ES-I3 (cell line): ENCODE measurements around the gene CTSE.
"Not testable (repeated sequence)": the region's sequence is repeated elsewhere in the genome, so short reads cannot be mapped to it uniquely, and the experiment has no call there.

Experiments
- H3K36me3 ChIP-seq: 2 replicates; pipeline ENCODE4 v1.6.1; 2013; ENCODE audit warnings: mild to moderate bottlenecking, low read length, control low read depth, moderate library complexity; ENCODE audit not compliant: insufficient read depth
- H3K4me1 ChIP-seq: 2 replicates; pipeline ENCODE4 v1.6.1; 2013; ENCODE audit warnings: mild to moderate bottlenecking, control low read depth, low read length; ENCODE audit not compliant: insufficient read depth
- H3K9ac ChIP-seq: 2 replicates; pipeline ENCODE4 v1.6.1; 2013; ENCODE audit warnings: low read depth, mild to moderate bottlenecking, low read length, moderate library complexity
- H3K9me3 ChIP-seq: 2 replicates; pipeline ENCODE4 v1.6.1; 2013; ENCODE audit warnings: mild to moderate bottlenecking, low read length, moderate library complexity; ENCODE audit not compliant: control insufficient read depth, insufficient read depth

The CTSE gene

DNA sequence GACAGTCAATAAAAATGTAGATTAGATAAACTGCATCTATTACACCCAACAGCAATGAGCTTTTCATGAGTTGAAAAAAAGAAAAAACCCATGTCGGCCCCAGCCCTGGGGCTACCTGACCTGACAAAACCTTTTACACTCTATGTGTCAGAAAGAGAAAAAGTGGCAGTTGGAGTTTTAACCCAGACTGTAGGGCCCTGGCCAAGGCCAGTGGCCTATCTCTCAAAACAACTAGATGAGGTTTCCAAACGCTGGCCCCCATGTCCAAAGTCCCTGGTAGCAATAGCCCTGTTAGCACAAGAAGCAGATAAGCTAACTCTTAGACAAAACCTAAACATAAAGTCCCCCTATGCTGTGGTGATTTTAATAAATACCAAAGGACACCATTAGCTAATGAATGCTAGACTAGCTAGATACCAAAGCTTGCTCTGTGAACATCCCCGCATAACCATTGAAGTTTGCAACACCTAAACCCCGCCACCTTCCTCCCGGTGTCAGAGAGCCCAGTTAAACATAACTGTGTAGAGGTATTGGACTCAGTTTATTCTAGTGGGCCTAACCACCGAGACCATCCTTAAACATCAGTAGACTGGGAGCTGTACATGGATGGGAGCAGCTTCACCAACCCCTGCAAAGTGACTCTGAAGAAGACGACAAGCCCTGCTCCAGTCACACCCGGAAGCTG lies 32.1 kb upstream of the CTSE start:
- H3K9me3 ChIP-seq, H3K4me1 ChIP-seq, H3K9ac ChIP-seq, H3K36me3 ChIP-seq: not testable (repeated sequence)

DNA sequence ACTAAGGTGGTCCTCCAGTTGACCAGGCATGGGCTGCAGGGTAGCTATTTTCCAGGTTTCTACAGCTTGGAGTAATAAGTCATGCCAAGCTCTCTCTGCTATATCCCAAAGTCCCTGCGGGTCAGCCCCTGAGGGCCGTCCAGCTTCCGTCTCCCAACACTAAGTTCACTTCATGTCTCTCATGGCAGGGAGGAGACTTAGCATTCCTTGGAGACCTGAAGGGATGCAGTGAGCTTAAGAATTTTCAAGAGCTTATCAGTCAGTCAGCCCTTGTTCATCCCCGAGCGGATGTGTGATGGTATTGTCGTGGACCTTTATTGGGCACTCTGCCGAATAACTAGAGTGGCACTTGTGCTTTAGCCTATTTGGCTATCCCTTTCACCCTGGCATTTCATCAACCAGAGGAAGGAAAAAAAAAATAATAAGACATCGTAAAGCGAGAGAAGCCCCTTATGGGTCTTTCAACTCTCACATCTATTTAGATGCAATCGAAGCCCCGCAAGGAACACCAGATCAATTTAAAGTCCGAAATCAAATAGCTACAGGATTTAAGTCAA lies 31.5 kb upstream of the CTSE start:
- not testable (repeated sequence) for H3K4me1 ChIP-seq, H3K36me3 ChIP-seq, H3K9ac ChIP-seq, H3K9me3 ChIP-seq

DNA sequence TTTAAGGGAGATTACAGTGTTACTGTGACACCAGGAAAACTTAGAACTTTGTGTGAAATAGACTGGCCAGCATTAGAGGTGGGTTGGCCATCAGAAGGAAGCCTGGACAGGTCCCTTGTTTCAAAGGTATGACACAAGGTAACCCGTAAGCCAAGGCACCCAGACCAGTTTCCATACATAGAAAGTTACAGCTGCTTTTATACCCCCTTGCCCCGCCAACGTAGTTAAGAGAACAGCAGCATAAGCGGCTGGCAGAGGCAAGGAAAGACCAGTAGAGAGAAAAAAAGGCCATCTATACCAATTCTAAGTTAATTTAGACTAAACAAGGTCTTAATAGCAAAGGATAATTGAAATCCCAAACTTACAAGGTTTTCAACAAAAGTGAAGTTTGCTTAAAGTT lies 29.9 kb upstream of the CTSE start:
- H3K36me3 ChIP-seq, H3K9me3 ChIP-seq, H3K4me1 ChIP-seq, H3K9ac ChIP-seq: not testable (repeated sequence)

DNA sequence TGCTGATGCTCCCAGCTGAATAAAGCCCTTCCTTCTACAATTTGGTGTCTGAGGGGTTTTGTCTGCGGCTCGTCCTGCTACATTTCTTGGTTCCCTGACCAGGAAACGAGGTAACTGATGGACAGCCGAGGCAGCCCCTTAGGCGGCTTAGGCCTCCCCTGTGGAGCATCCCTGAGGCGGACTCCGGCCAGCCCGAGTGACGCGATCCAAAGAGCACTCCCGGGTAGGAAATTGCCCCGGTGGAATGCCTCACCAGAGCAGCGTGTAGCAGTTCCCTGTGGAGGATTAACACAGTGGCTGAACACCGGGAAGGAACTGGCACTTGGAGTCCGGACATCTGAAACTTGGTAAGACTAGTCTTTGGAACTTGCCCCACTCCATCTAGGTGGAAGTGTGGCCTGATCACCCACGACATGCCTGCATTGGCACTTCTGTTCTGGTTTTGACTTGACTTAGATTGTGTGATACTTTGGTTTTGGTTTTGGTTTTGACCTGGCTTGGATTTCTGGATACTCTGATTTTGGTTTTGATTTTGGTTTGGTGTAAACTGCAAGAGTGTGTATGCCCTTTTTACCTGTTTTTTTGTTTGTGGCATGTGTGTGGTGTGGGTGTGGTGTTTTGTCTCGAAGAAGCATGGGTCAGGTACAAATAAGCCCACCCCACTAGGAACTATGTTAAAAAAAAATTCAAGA lies 29.4 kb upstream of the CTSE start, which contains the start of gene RHEX:
RHEX (plus strand) TSS at position 255 of the 692 bp plus-strand sequence. CDS start 44,656 bp downstream, outside the sequence.
- H3K9ac ChIP-seq, H3K36me3 ChIP-seq, H3K9me3 ChIP-seq, H3K4me1 ChIP-seq: not testable (repeated sequence)

DNA sequence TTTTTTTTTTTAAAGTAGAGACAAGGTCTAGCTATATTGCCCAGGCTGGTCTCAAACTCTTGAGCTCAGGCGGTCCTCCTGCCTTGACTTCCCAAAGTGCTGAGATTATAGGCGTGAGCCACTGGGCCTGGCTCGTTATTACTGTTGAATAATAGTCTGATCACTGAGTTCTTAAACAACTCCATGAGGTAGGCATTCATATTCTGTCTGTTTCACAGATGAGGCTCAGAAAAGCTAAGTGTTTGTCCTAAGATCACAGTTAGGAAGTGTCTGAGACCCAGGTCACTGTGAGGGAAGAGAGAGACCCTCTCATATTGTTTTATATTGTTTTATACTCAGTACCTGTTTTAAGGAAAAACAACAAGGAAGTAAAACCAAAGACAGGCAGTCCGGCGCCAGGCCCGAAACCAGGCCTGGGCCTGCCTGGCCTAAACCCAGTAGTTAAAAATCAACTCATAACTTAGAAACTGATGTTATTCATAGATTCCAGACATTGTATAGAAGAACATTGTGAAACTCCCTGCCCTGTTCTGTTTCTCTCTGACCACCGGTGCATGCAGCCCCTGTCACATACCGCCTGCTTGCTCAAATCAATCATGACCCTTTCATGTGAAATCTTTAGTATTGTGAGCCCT lies 28.7 kb upstream of the CTSE start:
- H3K9me3 ChIP-seq, H3K4me1 ChIP-seq, H3K36me3 ChIP-seq, H3K9ac ChIP-seq: not testable (repeated sequence)

DNA sequence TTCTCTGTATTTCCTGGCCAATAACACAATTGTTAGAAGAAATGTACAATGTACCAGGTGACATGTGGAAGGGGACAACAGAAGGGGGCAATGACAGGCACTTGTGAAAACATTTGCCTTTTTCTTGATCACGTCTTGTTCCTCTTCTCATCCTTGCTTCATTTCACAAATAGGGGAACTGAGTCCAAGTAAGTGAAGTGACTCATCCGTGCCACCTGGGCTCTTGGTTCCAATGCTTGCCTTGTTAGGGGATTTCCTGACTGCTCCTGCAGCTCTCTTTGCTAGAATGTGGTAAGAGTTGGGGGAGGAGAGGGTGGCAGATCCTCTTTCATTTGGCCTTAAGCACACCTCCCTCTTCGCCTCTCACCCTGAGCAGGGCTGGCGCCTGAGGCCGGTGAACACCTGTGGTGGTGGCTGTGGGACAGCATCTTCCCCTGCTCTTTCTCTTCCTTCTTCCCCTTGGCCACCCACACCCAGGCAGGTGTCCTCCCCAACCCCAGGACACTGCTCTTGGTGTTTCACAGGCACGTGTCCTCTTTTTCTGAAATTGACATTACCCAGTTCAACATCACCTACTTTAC lies 27.1 kb upstream of the CTSE start:
- Histone ChIP-seq H3K4me1 (peaks cover 10% of the 10 kb centered on the region; the same call in 1 of the 2 replicates), H3K9me3 (no peaks in the 10 kb centered on the region; the same call in 1 of the 2 replicates), H3K9ac (no peak overlapping the region), H3K36me3 (no peaks in the 10 kb centered on the region)

DNA sequence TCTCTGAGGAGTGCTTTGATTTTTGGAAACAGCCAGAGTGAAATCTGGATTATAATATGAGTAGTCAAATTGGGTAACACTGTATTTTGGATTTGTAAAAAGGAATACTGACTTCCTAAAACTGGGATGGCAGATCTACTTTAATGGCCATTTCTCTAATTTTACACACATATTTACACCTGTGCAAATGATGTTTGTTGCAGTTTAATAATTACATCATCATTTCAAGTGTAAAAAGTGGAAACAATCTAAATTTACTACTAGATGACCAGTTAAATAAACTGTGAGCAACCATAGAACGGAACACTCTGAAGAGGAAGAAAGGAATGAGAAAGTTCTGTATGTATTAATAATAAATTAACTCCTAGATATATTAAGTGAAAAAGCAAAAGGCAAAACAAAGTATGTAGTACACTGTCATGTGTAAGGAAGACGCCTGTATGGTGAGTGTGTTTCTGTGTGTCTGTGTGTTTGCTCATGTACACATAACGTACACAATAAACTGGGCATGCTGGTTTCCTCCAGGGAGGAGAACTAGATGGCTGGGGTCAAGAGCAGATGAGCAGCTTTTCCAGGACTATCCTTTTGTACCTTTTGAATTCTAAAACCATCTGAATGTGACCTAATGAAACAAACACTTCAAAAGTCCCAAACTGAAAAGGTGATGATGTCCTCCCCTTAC lies 26.4 kb upstream of the CTSE start:
- no peaks in the 10 kb centered on the region for H3K36me3 ChIP-seq
- H3K9me3 ChIP-seq, result no peaks in the 10 kb centered on the region; the same call in 1 of the 2 replicates
- no peak overlapping the region for H3K9ac ChIP-seq
- H3K4me1 ChIP-seq, result peaks cover 12% of the 10 kb centered on the region; the same call in 1 of the 2 replicates

DNA sequence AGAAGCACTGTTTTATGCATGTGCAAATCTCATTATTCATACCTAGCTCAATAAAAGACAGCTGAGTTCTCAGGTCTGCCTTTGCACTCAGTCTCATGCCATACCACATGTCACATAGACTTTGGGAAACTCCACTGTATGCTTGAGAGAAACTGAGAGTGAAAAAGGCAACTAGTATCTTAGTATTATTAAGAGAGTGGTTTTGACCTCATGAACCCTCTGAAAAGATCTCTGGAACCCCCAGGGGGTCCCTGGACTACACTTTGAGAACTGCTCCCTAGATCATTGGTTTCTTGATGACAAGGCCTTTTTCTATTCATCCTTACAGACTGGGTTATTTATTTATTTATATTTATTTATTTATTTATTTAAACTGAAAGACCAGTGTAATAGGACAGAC lies 25.6 kb upstream of the CTSE start:
- H3K36me3 ChIP-seq, result no peaks in the 10 kb centered on the region
- no peaks in the 10 kb centered on the region; the same call in 1 of the 2 replicates for H3K9me3 ChIP-seq
- H3K9ac ChIP-seq, result no peak overlapping the region
- H3K4me1 ChIP-seq, result peaks cover 12% of the 10 kb centered on the region; the same call in 1 of the 2 replicates

- Histone ChIP-seq H3K9ac (no peak overlapping the region), H3K9me3 (no peaks in the 10 kb centered on the region; the same call in 1 of the 2 replicates), H3K4me1 (peaks cover 12% of the 10 kb centered on the region; the same call in 1 of the 2 replicates), H3K36me3 (no peaks in the 10 kb centered on the region)
Observed at GRCh38 chr1:206048582-206048981, 24.9 kb upstream of the CTSE start.

GRCh38 chr1:206047271-206047670 lies 23.6 kb upstream of the CTSE start:
- H3K9me3 ChIP-seq, result no peaks in the 10 kb centered on the region; the same call in 1 of the 2 replicates
- H3K4me1 ChIP-seq, result peaks cover 12% of the 10 kb centered on the region; the same call in 1 of the 2 replicates
- no peaks in the 10 kb centered on the region for H3K36me3 ChIP-seq
- H3K9ac ChIP-seq, result no peak overlapping the region

DNA sequence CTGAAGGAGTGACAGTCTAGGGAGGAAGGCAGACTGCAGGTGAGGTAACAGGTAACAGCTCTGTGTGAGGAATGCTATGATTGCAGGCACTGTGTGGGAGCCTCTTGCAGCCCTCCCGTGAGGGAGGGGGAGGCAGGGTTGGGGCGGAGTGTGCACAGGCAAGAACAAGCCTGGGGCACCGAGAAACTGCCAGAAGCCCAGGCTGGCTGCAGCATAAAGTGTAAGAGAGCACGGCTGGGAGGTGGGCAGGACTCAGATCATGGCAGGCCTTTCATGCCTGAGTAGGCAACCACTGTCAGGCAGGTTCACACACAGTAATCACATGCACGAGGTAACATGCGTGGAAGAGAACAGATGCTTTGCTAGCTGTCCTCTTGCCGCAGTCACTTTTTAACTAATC lies 17.9 kb upstream of the CTSE start:
- Histone ChIP-seq H3K9ac (no peak overlapping the region), H3K36me3 (no peaks in the 10 kb centered on the region), H3K9me3 (no peaks in the 10 kb centered on the region), H3K4me1 (peaks cover 14% of the 10 kb centered on the region)

DNA sequence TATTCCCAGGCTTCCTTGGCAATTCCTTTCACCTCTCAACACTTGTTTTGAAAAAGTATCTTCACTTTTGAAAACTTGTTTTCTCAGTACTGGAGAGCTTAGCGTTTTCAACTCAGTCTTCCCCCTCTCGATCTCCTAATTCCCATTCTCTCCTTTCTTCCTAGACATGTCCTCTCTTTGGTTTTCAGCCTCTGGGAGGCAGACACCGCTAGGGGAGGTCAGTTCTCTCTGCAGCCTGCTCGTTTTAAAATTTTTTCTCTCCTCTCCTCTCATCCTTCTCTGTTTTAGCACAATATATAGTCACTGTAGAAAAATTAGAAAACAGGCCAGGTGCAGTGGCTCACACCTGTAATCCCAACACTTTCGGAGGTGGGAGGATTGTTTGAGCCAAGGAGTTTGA lies 16.6 kb upstream of the CTSE start:
- no peaks in the 10 kb centered on the region for H3K36me3 ChIP-seq
- no peak overlapping the region for H3K9ac ChIP-seq
- H3K9me3 ChIP-seq, result no peaks in the 10 kb centered on the region
- H3K4me1 ChIP-seq, result peaks cover 10% of the 10 kb centered on the region

DNA sequence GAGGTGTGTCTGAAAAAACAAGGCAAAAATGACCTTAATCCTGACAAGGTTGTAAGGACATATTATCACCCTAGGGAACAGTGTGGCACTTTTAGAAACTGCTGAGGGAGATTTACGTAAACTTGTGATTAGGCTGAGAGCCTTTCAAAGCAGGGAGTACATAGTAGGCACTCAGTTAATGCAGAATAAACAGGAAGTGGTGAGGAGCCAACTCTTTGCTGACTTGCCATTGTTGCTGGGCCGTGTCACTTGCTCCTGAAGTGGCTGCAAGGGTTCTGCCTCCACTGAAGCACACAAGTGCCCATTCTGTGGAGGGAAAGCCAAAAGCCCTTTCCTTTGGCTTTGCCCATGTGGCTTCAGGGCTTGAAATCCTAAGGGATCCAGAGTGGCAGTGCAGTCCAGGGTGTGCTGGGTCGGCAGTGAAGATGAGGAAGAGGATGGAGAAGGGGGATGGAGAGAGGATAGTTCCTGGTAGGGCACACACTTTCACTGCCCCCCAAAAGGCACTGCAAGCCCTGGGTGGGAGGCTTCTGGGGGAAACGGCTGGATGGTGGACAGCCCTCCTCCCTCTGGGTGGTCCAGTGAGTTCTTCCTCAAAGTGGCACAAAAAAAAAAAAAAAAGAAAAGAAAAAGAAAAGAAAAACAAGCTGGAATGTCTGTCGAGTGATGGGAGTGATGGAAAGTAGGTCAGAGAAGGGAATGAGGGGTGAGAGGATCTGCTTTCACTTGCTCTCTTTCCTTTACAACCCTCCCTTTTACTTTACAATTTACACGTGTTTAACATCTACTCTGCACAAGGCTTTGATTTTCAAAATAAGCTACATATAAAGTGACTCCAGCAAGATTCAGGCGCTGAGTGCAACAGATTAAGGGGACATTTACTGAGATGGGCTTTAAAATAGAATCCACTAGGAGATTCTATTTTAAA lies 15.6 kb upstream of the CTSE start:
- H3K9ac ChIP-seq, result no peak overlapping the region

More for the DNA sequence above, 15.6 kb upstream of the CTSE start:
- no peaks in the 10 kb centered on the region for H3K36me3 ChIP-seq
- H3K4me1 ChIP-seq, result peaks cover 10% of the 10 kb centered on the region
- H3K9me3 ChIP-seq, result no peaks in the 10 kb centered on the region
